Measurements from ENCODE around the gene LSMEM2.
"Not testable (repeated sequence)": the region's sequence is repeated elsewhere in the genome, so short reads cannot be mapped to it uniquely, and the experiment has no call there.

LSMEM2 gene

GRCh38 chr3:50297896-50298725 is 19.2 kb downstream of the LSMEM2 start:
- DNase-seq (ENCODE audit: low read depth in 2 of 3, low spot score in 2 of 3): no peak

GRCh38 chr3:50298836-50299637 is 20.1 kb downstream of the LSMEM2 start, which contains the start of the genes HYAL3 and NAA80:
Gene HYAL3 (minus strand): TSS chr3:50299405. CDS start chr3:50295602, 3,803 bp downstream.
Gene NAA80 (minus strand): TSS chr3:50299405. CDS start chr3:50297463, 1,942 bp downstream.
- peak; percentile 96 to 98 (median 96) for DNase-seq (ENCODE audit: low read depth in 2 of 3, low spot score in 2 of 3)

- no peak for DNase-seq (ENCODE audit: low read depth in 2 of 3, low spot score in 2 of 3)
Observed at GRCh38 chr3:50299638-50299928, 20.7 kb downstream of the LSMEM2 start.

DNA sequence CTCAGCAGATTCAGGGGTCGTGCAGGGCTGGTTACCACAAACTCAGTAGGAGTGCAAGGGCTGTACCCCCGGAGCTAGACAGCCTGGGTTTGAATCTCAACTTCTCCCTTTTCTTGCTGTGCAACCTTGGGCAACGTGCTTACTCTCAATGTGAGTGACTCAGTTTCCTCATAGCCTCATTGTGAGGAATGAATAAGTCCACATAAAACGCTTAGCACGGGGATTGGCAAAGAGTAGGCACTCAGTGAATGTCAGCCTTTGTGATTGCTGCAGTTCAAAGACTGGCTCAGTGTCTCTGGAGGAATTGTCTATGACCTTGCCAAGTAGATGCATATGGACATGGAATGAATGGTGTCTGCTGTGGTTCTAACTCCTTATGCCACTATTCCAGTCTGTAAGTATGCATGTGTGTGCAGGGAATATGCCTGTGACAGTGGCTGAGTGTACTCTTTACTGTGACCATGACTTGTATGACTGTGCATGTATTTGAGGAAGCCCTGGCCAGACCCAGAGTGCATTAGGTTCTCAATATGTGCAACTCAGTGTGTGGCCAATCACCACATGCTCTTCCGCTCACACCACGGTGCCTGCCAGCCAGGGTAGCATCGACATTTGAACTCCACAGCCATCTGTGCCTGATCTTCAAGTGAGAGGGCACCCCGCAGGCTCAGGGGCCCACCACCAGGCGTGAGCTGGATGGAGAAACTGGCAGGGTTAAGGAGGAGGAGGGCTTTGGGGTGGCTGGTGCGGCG is 21.2 kb downstream of the LSMEM2 start:
- no peak for DNase-seq (ENCODE audit: low read depth in 2 of 3, low spot score in 2 of 3)

- DNase-seq (ENCODE audit: low read depth in 2 of 3, low spot score in 2 of 3): no peak
Observed at GRCh38 chr3:50300681-50301254, 21.9 kb downstream of the LSMEM2 start.

- no peak for DNase-seq (ENCODE audit: low read depth in 2 of 3, low spot score in 2 of 3)
Observed at GRCh38 chr3:50302095-50303012, 23.5 kb downstream of the LSMEM2 start.

DNA sequence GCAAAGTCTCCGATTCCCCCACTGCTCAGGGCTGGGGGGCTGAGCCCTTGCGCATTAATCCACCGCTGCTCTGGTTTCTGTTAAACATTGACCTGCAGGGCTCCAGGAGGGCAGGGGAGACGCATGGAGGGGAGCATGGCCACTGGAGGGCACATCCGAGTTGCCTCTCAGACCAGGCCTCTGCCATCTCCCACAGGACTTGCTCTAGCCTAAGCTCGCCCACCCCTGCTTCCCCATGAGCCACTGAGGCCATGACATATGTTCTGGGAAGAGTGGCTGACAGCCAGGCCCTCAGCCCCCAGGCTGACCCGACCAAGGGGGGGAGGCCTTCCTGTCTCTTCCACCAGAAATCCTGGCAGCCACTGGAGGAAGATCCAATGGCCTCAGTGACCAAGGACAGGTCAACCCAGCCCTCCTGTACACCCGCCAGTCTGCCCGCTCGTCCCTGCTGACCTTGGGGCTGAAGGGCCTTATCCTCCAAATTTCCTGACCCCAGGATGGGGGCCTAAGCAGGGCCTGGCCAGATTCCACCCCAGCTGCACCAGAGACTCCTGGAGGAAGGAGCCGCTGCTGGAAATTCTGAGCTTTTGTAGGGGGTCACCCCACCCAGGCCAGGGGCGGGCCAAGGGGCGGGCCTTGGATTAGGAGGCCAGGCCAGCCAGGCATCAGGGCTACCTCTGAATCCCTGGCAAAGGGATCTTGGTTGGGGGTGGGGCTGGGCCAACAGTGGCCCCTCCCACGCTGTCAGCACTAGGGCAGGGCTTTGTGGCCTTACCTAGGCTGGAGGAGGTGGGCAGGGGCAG is 24.3 kb downstream of the LSMEM2 start, which contains the start of gene HYAL1:
HYAL1 (minus strand) TSS at position 562 of the 803 bp plus-strand sequence. CDS start 618 bp downstream, outside the sequence.
- DNase-seq (ENCODE audit: low read depth in 2 of 3, low spot score in 2 of 3): no peak

DNA sequence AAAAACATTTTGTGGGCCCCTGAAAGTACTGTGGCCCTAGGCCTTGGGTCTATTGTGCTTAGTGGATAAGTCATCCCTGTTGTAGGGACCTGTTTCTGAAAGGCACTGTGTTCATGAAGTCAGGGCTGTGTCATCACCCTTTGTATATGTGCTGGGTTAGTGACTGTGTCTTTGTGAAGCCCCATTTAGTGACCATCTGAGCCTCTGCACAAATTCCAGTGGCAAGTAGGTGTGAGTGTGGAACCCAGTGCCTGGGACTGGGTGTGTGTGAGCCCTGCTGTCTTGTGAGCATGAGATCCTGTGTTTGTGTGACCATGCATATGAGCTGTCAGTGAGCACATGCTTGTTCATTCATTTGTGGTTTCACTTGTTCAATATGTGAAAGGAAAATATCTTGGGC is 25.7 kb downstream of the LSMEM2 start:
- DNase-seq (ENCODE audit: low read depth in 2 of 3, low spot score in 2 of 3): no peak

GRCh38 chr3:50312041-50312440 is 33.2 kb downstream of the LSMEM2 start:
- not testable (repeated sequence) for DNase-seq (ENCODE audit: low read depth in 2 of 3, low spot score in 2 of 3)

DNA sequence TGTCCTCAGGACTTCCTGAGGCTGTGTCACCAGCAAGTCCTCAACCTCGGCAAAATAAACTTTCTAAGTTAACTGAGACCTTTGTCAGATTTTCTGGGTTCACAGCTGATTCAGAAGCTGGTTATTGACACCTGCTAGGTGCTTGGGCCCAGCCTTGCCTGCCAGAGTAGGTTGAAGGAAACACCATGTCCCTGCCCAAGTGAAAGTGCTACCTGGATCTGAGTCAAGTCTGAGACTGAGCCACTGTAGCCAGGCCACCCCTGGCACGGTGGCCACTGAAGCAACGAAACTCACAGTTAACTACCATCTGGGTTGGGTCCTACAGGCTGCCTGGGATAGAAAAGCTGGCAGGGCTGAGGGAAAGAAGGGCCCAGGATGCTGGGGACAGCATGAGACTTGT is 35.5 kb downstream of the LSMEM2 start:
- no peak for DNase-seq (ENCODE audit: low read depth in 2 of 3, low spot score in 2 of 3)

- DNase-seq (ENCODE audit: low read depth in 2 of 3, low spot score in 2 of 3): no peak
Observed at GRCh38 chr3:50314816-50315215, 35.9 kb downstream of the LSMEM2 start.

DNA sequence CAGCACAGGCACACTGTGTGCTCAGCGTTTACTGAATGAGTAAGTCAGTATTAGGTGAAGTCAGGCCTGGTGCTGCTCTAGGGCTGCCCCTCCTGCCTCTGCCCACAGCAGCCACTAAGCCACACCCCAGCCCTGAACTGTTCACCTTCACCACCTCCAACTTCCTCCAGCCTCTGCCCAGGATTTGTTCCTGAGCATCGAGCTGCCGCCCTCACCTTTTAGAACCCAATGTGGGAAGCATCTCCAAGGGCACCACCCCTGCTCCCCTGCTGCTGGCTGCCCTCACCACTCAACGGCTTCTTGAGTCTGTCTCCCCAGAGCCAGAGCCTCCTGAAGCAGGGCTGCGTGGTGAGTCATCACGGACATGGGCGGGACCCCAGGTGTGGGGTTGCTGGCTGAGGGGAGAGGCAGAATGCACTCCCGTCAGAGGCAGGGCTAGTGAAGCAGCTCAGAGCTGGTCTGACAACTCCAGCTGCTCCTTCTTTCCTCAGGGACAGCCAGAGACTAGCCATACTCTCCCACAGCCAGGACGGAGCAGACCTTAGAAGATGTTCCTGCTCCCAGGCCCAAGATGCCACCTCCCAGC is 37.9 kb downstream of the LSMEM2 start:
- DNase-seq (ENCODE audit: low read depth in 2 of 3, low spot score in 2 of 3): no peak

- no peak for DNase-seq (ENCODE audit: low read depth in 2 of 3, low spot score in 2 of 3)
Observed at GRCh38 chr3:50317300-50317699, 38.4 kb downstream of the LSMEM2 start.

DNA sequence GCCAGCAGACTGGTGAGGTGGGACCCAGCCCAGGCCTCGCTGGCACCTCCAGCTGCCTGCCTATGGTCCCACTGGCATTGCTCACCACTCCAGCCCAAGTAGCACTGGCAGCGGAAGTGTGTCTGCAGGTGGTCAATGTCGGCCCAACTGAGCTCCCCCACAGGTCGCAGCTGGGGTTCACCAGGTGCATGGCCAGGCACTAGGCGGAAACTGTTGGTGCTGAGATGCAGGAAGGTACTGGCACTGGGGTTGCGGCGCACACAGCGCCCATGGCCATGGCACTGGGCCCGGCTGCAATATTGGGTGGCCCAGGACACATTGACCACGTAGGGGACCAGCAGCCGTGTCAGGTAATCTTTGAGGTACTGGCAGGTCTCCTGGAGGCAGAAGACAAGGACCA is 39.3 kb downstream of the LSMEM2 start:
- no peak for DNase-seq (ENCODE audit: low read depth in 2 of 3, low spot score in 2 of 3)

DNA sequence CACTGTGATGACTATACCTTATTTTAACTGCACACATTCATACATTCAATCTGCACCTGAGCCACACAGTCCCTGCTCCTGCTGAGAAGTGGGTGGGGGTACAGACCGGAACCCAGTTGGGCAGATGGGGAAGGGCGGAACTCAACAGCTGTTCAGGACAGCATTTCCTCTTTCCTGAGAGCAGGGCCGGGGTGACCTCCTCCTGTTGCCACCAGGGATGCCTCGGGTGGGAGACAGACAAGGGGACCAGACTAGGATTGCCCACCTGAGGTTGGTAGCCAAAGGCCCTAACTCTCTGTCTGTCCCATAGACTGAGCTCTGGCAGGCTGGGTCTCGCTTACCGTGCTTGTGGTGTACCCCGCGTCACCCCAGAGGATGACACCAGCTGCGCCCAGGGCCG is 39.7 kb downstream of the LSMEM2 start:
- DNase-seq (ENCODE audit: low read depth in 2 of 3, low spot score in 2 of 3): no peak

GRCh38 chr3:50319181-50319893 is 40.5 kb downstream of the LSMEM2 start:
- no peak for DNase-seq (ENCODE audit: low read depth in 2 of 3, low spot score in 2 of 3)

DNA sequence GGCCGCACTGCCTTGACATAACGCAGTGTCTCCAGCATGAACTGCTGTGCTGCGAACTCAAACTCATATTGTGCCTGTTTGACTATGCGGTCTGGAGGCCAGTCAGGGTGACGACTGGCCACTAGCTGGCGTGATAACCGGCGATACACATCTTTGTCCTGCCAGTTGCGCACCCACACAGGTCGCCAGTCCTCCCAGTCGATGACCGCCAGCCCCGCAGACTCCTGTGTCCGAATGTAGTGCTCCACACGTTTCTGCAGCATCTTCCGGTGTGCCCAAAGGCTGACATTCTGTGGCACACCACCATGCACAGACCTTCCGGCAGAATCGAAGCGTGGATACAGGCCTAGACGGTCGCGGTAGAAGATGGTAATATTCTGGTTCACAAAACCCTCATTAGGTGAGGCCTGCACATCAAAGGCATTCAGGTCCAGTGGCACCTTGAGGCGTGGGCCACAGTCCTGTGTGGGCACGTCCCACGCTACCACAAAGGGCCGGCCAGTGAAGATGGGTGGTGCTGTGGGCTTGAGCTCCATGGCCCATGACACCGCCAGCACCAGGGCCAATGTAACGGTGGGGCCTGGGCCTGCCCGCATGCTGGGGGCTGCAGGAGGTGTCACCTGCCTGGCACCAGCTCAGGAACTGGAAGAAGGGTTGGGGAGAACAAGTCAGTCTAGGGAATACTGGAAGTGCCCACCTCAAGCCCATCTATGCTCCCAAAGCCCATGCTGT is 41.2 kb downstream of the LSMEM2 start:
- DNase-seq (ENCODE audit: low read depth in 2 of 3, low spot score in 2 of 3): no peak

Measured in activated CD8-positive, alpha-beta memory T cell treated with anti-CD3 and anti-CD28 coated beads for 48 hours (primary cell).